Epithelial cell of proximal tubule (primary cell): ENCODE results near the gene MYRIP. TPM values are rescaled to one million over a fixed set of nuclear protein-coding genes. Genes with fewer than 3 reads are reported as not detected.

Source experiments
- DNase-seq: peaks from one replicate; pipeline ENCODE4 v3.0.0-alpha.2; 2011; ENCODE audit warnings: low read depth
- H3K4me3 ChIP-seq: 2 replicates; pipeline ENCODE4 v1.5.1; 2011; ENCODE audit warnings: low read depth, mild to moderate bottlenecking, low read length
- CTCF ChIP-seq: conservative IDR thresholded peaks from 2 replicates; pipeline ENCODE4 v1.5.1; 2012; ENCODE audit warnings: low read depth, mild to moderate bottlenecking, low read length
- total RNA-seq: library from RNA; depleted of rRNA; stranded (reverse); fragments of >200 nt; gene quantifications from 2 replicates; pipeline ENCODE4 v1.2.3, GENCODE V29; 2015

The MYRIP gene
- total RNA-seq, 1 donor from 2014 or later, result 0.12 TPM

- TF ChIP-seq CTCF, result no peak
Measured at GRCh38 chr3:40047406-40047805, 238.0 kb downstream of the MYRIP start.

GRCh38 chr3:40053663-40054062 lies 244.3 kb downstream of the MYRIP start:
- TF ChIP-seq CTCF, result no peak
- H3K4me3 ChIP-seq, result no peak overlapping the region
- DNase-seq, result no peak

More at GRCh38 chr3:40047406-40047805, 238.0 kb downstream of the MYRIP start:
- DNase-seq, result no peak
- H3K4me3 ChIP-seq, result no peak overlapping the region

GRCh38 chr3:40054568-40055222 lies 245.3 kb downstream of the MYRIP start:
- no peak for DNase-seq
- H3K4me3 ChIP-seq, result no peak overlapping the region
- no peak for TF ChIP-seq CTCF

GRCh38 chr3:40055361-40055760 lies 246.0 kb downstream of the MYRIP start:
- no peak for DNase-seq
- H3K4me3 ChIP-seq, result no peak overlapping the region
- no peak for TF ChIP-seq CTCF

GRCh38 chr3:40055956-40056355 lies 246.5 kb downstream of the MYRIP start:
- TF ChIP-seq CTCF, result no peak
- H3K4me3 ChIP-seq, result no peak overlapping the region
- no peak for DNase-seq

GRCh38 chr3:40057077-40057476 lies 247.7 kb downstream of the MYRIP start:
- no peak for TF ChIP-seq CTCF
- H3K4me3 ChIP-seq, result no peak overlapping the region
- DNase-seq, result no peak

GRCh38 chr3:40057786-40058185 lies 248.4 kb downstream of the MYRIP start:
- no peak for TF ChIP-seq CTCF
- no peak overlapping the region for H3K4me3 ChIP-seq

More at GRCh38 chr3:40057786-40058185, 248.4 kb downstream of the MYRIP start:
- DNase-seq, result no peak
